Gastrocnemius medialis (tissue), 4 donors: ENCODE results near the gene SLC29A2.
"Not testable (repeated sequence)": the region's sequence is repeated elsewhere in the genome, so short reads cannot be mapped to it uniquely, and the experiment has no call there.

Experiments
- POLR2A ChIP-seq, 2 donors: fragments of 450-650 bp; IDR thresholded peaks; one replicate each; pipeline ENCODE4 v1.6.1; 2017; ENCODE audit warnings: antibody characterized with exemption in 2 of 2, mild to moderate bottlenecking in 2 of 2, moderate library complexity in 2 of 2
- TF ChIP-seq, protein P1 (sequence below), 5 experiments: fragments of 450-650 bp in 3 of 5; fragments of 200-600 bp in 2 of 5; sonication (generic) in 2 of 5; IDR thresholded peaks in 4 of 5; conservative IDR thresholded peaks in 1 of 5; 1 replicate in 4 of 5; 2 replicates in 1 of 5; pipeline ENCODE4 v1.5.1; 2016 to 2019; ENCODE audit warnings: antibody characterized with exemption in 5 of 5, mild to moderate bottlenecking in 3 of 5, moderate library complexity in 3 of 5

DNA sequence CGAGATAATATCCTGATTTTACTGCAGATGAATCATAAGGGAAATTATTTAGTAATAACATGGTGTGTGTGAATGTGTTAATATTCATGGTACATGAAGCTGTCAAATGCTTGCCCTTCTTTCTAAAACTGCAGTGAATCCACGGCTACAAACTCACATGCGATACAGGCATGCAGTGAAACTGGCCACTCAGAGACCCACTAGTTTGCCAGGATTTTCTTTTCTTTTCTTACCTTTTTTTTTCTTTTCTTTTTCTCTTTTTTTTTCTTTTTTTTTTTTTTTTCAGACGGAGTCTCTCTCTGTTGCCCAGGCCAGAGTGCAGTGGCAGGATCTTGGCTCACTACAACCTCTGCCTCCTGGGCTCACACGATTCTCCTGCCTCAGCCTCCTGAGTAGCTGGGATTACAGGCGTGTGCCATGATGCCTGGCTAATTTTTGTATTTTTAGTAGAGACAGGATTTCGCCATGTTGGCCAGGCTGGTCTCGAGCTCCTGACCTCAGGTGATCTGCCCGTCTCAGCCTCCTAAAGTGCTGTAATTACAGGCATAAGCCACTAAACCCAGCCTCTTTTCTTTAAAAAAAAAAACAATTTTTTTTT lies 2.2 kb upstream of the SLC29A2 start:
- TF ChIP-seq, protein P1, sequence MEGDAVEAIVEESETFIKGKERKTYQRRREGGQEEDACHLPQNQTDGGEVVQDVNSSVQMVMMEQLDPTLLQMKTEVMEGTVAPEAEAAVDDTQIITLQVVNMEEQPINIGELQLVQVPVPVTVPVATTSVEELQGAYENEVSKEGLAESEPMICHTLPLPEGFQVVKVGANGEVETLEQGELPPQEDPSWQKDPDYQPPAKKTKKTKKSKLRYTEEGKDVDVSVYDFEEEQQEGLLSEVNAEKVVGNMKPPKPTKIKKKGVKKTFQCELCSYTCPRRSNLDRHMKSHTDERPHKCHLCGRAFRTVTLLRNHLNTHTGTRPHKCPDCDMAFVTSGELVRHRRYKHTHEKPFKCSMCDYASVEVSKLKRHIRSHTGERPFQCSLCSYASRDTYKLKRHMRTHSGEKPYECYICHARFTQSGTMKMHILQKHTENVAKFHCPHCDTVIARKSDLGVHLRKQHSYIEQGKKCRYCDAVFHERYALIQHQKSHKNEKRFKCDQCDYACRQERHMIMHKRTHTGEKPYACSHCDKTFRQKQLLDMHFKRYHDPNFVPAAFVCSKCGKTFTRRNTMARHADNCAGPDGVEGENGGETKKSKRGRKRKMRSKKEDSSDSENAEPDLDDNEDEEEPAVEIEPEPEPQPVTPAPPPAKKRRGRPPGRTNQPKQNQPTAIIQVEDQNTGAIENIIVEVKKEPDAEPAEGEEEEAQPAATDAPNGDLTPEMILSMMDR (IDR thresholded peaks at IDR 0.05 in 4 of 5, conservative IDR thresholded peaks at IDR 0.05 in 1 of 5) = not testable (repeated sequence)
- TF ChIP-seq POLR2A (IDR thresholded peaks at IDR 0.05) = not testable (repeated sequence)
